ENCODE data around the gene JARID2.

DNA sequence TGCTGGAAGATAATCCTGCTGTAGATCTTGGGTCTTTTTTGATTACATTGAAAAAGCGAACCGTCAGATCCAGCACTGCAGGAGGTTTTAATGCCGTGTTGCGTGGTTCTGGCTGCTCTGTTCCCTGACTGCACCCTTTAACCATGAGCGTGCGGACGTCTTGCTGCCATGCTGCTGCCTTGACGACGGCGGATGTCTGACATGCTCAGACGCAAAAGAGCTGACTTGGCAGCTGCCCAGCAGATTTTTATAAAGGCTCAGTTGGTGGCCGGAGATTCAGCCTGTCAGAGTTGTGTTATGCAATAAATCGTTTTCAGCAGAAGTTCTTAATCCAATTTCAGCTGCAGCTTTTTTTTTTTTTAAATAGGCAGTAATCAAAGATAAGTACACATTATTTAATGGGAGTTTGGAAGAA, 119.4 kb downstream of the JARID2 start:
- no peak for TF ChIP-seq RAD21 (IDR thresholded peaks at IDR 0.05; ENCODE audit: insufficient read depth, low read depth, low read length)
- TF ChIP-seq CHD4 (IDR thresholded peaks at IDR 0.05) = no peak
- TF ChIP-seq MXI1 (IDR thresholded peaks at IDR 0.05; ENCODE audit: low read depth, low read length) = no peak
- TF ChIP-seq PML (IDR thresholded peaks at IDR 0.05; ENCODE audit: low read length) = no peak
- TF ChIP-seq NFIC (IDR thresholded peaks at IDR 0.05; ENCODE audit: low read depth, low read length) = no peak
- TF ChIP-seq BMI1 (IDR thresholded peaks at IDR 0.05; ENCODE audit: borderline replicate concordance) = no peak
- no peak for TF ChIP-seq CTCF (IDR thresholded peaks at IDR 0.05 in 2 of 3, conservative IDR thresholded peaks at IDR 0.05 in 1 of 3; ENCODE audit: control insufficient read depth in 2 of 3, extremely low read depth in 1 of 3, insufficient read depth in 1 of 3, low read depth in 3 of 3, low read length in 3 of 3)
- TF ChIP-seq EZH2 (IDR thresholded peaks at IDR 0.05; ENCODE audit: borderline replicate concordance, control insufficient read depth, low read depth, low read length) = no peak
